Fibroblast of lung (primary cell): ENCODE results near the gene LGR6.

Experiments
- CTCF ChIP-seq, 2 donors: IDR thresholded peaks in 1 of 2; conservative IDR thresholded peaks in 1 of 2; 1 replicate in 1 of 2; 2 replicates in 1 of 2; pipeline ENCODE4 v1.5.1; 2011 to 2012; ENCODE audit warnings: low read length in 2 of 2, control low read depth in 1 of 2, inconsistent platforms in 1 of 2, low read depth in 1 of 2, mild to moderate bottlenecking in 1 of 2
- EZH2 ChIP-seq: IDR thresholded peaks from 2 replicates; pipeline ENCODE4 v1.5.1; 2012; ENCODE audit warnings: low read length, control low read depth, mild to moderate bottlenecking; ENCODE audit errors: missing control alignments

- TF ChIP-seq CTCF (conservative IDR thresholded peaks at IDR 0.05 in 1 of 2, IDR thresholded peaks at IDR 0.05 in 1 of 2; ENCODE audit: low read depth in 1 of 2, low read length in 2 of 2) (no peak), EZH2 (no peak)
Observed at GRCh38 chr1:202235003-202235660, 41.5 kb downstream of the LGR6 start.
